Measurements from ENCODE around the gene SRGAP3.

SRGAP3 gene

DNA sequence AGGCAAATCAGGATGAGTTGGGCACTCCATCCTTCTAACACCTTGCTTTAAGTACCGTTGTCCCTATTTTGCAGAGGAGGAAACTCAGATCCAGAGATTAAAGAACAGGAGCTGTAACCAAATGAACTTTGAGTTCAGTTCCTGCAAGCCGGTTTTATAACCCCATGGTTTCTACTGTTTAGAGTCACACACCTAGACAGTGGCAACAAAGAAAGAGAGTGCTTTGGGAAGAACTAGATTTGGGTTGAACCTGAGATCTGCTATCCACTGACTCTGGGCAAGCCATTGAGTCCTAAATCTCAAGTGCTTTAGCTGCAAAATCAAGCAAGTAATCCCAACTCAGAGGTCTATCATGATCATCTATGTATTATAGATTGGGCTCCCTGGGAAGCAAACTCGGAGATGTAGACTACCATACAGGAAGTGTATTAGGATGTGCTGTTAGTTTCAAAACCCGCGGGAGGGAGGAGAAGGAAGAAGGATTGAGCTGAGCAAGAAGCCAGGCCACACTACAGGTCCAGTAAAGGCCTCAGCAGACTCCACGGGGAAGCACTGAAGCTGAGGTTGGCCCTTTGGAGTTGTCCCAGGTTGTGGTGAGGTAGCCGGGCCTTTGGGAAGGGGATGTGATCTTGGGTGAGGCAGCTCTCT, 42.2 kb downstream of the SRGAP3 start (continued):
- TF ChIP-seq, protein P1, sequence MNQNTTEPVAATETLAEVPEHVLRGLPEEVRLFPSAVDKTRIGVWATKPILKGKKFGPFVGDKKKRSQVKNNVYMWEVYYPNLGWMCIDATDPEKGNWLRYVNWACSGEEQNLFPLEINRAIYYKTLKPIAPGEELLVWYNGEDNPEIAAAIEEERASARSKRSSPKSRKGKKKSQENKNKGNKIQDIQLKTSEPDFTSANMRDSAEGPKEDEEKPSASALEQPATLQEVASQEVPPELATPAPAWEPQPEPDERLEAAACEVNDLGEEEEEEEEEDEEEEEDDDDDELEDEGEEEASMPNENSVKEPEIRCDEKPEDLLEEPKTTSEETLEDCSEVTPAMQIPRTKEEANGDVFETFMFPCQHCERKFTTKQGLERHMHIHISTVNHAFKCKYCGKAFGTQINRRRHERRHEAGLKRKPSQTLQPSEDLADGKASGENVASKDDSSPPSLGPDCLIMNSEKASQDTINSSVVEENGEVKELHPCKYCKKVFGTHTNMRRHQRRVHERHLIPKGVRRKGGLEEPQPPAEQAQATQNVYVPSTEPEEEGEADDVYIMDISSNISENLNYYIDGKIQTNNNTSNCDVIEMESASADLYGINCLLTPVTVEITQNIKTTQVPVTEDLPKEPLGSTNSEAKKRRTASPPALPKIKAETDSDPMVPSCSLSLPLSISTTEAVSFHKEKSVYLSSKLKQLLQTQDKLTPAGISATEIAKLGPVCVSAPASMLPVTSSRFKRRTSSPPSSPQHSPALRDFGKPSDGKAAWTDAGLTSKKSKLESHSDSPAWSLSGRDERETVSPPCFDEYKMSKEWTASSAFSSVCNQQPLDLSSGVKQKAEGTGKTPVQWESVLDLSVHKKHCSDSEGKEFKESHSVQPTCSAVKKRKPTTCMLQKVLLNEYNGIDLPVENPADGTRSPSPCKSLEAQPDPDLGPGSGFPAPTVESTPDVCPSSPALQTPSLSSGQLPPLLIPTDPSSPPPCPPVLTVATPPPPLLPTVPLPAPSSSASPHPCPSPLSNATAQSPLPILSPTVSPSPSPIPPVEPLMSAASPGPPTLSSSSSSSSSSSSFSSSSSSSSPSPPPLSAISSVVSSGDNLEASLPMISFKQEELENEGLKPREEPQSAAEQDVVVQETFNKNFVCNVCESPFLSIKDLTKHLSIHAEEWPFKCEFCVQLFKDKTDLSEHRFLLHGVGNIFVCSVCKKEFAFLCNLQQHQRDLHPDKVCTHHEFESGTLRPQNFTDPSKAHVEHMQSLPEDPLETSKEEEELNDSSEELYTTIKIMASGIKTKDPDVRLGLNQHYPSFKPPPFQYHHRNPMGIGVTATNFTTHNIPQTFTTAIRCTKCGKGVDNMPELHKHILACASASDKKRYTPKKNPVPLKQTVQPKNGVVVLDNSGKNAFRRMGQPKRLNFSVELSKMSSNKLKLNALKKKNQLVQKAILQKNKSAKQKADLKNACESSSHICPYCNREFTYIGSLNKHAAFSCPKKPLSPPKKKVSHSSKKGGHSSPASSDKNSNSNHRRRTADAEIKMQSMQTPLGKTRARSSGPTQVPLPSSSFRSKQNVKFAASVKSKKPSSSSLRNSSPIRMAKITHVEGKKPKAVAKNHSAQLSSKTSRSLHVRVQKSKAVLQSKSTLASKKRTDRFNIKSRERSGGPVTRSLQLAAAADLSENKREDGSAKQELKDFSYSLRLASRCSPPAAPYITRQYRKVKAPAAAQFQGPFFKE (tag by site-specific recombination; IDR thresholded peaks at IDR 0.05; ENCODE audit: borderline replicate concordance): no peak
- TF ChIP-seq ZNF549 (tag by site-specific recombination; IDR thresholded peaks at IDR 0.05): no peak

DNA sequence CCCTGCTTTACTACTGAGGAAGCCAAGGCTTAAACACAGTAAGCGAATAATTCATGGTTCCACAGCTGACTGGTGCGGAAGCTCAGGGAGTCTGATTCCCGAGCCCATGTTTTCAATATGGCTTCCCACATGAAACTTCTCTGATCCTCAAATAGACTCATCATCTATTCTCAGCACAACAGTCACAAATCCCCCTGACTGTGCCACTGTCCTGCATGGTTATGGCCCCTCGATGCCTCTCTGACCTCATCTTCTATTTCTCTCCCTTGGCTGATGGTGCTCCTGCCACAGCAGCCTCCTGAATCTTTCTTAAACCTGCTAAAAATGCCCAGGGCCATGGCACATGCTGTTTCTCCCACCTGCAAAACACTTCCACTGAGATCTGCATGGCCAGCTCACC, 43.2 kb downstream of the SRGAP3 start:
- no peak overlapping the region for H3K27ac ChIP-seq (ENCODE audit: extremely low read depth, low read depth, low read length)

More for the DNA sequence above, 43.2 kb downstream of the SRGAP3 start:
- H3K4me1 ChIP-seq (ENCODE audit: control insufficient read depth, insufficient read depth, low read length): no peaks in the 10 kb centered on the region
- H3K4me3 ChIP-seq (ENCODE audit: low read depth, low read length): no peak overlapping the region
- H3K9me3 ChIP-seq (ENCODE audit: control insufficient read depth, insufficient read depth, low read depth, low read length): no peaks in the 10 kb centered on the region
- TF ChIP-seq, protein P2, sequence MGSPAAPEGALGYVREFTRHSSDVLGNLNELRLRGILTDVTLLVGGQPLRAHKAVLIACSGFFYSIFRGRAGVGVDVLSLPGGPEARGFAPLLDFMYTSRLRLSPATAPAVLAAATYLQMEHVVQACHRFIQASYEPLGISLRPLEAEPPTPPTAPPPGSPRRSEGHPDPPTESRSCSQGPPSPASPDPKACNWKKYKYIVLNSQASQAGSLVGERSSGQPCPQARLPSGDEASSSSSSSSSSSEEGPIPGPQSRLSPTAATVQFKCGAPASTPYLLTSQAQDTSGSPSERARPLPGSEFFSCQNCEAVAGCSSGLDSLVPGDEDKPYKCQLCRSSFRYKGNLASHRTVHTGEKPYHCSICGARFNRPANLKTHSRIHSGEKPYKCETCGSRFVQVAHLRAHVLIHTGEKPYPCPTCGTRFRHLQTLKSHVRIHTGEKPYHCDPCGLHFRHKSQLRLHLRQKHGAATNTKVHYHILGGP (tag by site-specific recombination; IDR thresholded peaks at IDR 0.05): no peak
- no peak for TF ChIP-seq ZBTB10 (tag by site-specific recombination; IDR thresholded peaks at IDR 0.05)
- no peak for TF ChIP-seq ZNF19 (tag by site-specific recombination; IDR thresholded peaks at IDR 0.05; ENCODE audit: low read depth)
- TF ChIP-seq KLF10 (tag by site-specific recombination; IDR thresholded peaks at IDR 0.05): no peak
- no peak for TF ChIP-seq ZEB2 (tag by site-specific recombination; IDR thresholded peaks at IDR 0.05)
- TF ChIP-seq, protein P1 (tag by site-specific recombination; IDR thresholded peaks at IDR 0.05; ENCODE audit: borderline replicate concordance): no peak
- TF ChIP-seq ZNF280C (tag by site-specific recombination; IDR thresholded peaks at IDR 0.05): no peak
- TF ChIP-seq, protein P3, sequence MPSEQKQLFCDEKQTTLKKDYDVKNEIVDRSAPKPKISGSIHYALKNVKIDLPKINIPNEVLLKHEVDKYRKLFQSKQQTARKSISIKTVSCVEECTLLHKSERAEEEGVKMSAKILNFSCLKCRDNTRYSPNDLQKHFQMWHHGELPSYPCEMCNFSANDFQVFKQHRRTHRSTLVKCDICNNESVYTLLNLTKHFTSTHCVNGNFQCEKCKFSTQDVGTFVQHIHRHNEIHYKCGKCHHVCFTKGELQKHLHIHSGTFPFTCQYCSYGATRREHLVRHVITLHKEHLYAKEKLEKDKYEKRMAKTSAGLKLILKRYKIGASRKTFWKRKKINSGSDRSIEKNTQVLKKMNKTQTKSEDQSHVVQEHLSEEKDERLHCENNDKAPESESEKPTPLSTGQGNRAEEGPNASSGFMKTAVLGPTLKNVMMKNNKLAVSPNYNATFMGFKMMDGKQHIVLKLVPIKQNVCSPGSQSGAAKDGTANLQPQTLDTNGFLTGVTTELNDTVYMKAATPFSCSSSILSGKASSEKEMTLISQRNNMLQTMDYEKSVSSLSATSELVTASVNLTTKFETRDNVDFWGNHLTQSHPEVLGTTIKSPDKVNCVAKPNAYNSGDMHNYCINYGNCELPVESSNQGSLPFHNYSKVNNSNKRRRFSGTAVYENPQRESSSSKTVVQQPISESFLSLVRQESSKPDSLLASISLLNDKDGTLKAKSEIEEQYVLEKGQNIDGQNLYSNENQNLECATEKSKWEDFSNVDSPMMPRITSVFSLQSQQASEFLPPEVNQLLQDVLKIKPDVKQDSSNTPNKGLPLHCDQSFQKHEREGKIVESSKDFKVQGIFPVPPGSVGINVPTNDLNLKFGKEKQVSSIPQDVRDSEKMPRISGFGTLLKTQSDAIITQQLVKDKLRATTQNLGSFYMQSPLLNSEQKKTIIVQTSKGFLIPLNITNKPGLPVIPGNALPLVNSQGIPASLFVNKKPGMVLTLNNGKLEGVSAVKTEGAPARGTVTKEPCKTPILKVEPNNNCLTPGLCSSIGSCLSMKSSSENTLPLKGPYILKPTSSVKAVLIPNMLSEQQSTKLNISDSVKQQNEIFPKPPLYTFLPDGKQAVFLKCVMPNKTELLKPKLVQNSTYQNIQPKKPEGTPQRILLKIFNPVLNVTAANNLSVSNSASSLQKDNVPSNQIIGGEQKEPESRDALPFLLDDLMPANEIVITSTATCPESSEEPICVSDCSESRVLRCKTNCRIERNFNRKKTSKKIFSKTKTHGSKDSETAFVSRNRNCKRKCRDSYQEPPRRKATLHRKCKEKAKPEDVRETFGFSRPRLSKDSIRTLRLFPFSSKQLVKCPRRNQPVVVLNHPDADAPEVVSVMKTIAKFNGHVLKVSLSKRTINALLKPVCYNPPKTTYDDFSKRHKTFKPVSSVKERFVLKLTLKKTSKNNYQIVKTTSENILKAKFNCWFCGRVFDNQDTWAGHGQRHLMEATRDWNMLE (tag by site-specific recombination; conservative IDR thresholded peaks at IDR 0.05; ENCODE audit: low read depth): no peak
- no peak for TF ChIP-seq ZNF501 (tag by site-specific recombination; IDR thresholded peaks at IDR 0.05)
- ChIA-PET POLR2A (no interaction called here), CTCF (interaction anchor here (0.6 to 1.6 kb wide), 2 partner anchors 11 to 27 kb away, joined by 3 to 4 read pairs; no protein-coding TSS in a partner anchor)
- H3K36me3 ChIP-seq (ENCODE audit: control insufficient read depth in 2 of 2, insufficient read depth in 1 of 2, low read length in 2 of 2): no peaks in the 10 kb centered on the region
